Measurements from ENCODE around the gene RGS17. TPM values are rescaled to one million over a fixed set of nuclear protein-coding genes. Genes with fewer than 3 reads are reported as not detected.

RGS17 gene
- 0.82 TPM for total RNA-seq

DNA sequence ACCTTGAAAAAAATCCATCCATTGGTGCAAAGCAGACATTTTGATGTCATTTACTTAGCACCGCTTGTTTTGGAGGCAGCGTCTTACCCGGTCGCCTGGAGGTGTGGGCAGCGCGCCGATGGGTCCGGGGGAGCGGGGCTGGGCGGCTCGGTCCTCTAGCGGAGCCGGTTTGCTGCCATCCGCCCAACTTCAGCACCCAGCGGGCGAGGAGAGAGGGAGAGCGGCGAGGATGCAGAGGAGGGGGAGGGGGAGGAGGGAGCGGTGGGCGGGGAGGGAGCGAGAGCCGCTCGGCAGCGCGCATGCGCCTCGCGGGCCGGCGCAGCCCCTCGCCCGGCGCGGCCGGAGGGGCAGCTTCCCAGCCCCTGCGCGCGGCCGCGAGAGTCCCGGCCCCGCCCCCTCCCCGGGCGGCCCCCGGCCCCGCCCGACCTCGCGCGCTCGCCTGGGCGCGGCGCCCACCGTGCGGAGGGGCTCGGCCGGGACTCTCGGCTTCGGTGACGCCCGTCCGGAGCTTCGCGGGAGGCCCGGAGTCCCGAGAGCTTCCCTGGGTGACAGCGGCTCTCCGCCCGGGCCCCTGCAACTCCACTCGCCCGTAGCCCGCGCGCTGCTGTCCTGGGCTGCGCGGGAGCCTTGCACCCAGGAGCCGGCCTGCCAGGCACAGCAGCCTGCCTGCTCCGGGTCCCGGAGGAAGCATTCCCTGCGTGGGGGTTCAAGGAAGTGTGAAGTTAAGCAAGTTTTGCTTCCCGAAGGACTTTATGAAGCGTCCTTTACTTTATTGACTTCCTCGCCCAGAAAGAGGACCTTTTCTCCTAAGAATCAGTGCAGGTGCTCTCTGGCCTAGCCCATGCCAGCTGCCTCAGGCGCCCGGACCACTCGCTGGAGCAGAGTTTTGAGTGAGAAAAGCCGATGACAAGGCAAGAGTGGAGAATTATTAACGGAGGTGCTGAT is at the start of gene RGS17:
Gene RGS17, minus strand, starts transcription at position 246 of the 945 bp plus-strand sequence. CDS start 87,264 bp downstream, outside the sequence.

GRCh38 chr6:153002613-153003365 is 128.3 kb downstream of the RGS17 start, which contains the start of gene MTRF1L:
Gene MTRF1L (minus strand): TSS chr6:153002709. CDS start chr6:153002685, 24 bp downstream.

DNA sequence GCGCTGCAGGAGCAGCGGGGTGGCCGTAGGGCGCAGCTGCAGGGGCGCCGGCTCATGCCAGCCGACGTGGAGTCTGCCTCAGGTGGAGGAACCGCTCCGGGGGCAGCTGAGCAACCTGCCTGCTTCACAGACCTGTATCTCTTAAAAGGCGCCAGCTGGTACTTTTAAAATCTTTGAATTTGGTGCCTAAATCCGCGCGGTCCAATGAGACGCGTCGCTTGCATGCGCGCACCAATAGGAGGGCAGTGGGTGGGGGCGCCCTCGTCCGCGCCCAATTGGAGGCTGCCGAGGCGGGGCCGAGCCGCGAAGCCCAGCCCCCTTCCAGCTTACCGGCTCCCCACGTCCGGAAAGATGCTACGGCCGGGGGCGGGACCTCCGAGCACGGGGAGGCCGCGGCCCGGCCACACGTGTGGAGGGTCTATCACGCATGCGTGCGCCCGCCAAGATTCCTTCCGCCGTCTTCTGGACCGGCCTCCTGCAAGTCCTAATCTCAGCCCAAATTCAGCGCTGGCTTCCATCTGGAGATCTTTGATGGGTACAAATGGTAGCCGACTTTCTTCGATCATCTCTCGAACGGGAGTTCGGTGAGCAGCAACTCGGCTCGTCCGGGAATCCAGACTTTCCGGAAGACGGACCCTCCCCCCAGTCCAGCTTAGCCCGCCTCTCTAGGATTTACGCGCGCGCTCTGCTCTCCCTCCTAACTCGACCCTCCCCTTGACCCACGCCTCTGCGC is 148.0 kb downstream of the RGS17 start, which contains the start of gene FBXO5:
Gene FBXO5, minus strand, starts transcription at position 138 of the 733 bp plus-strand sequence. Its CDS starts 82 bp downstream, at position 56.

Small RNA genes lying within 50 kb of the gene (small RNA-seq; reads per million reads assigned to genes)
- gene AL080276.1 (ENCODE audit: low replicate concordance) (not detected), gene RNA5SP224 (ENCODE audit: low replicate concordance) (not detected)

Other genes with a start within 250 kb of the RGS17 start
- gene FBXO5, start 148.2 kb downstream of the RGS17 start, total RNA-seq, result 16.4 TPM
- gene MTRF1L, start 128.6 kb downstream of the RGS17 start, total RNA-seq, result 14.4 TPM